NT2/D1 (cell line): Measurements from ENCODE around the gene MON2.

Source experiments
- SUZ12 ChIP-seq: IDR thresholded peaks from 2 replicates; pipeline ENCODE4 v1.6.1; 2011; ENCODE audit not compliant: insufficient read length, insufficient read depth; ENCODE audit errors: extremely low read depth
- YY1 ChIP-seq: IDR thresholded peaks from 2 replicates; pipeline ENCODE4 v1.6.1; 2011; ENCODE audit not compliant: insufficient read length, insufficient read depth
- ZNF274 ChIP-seq: IDR thresholded peaks from 2 replicates; pipeline ENCODE4 v1.6.1; 2011; ENCODE audit warnings: mild to moderate bottlenecking, low read depth, low read length

DNA sequence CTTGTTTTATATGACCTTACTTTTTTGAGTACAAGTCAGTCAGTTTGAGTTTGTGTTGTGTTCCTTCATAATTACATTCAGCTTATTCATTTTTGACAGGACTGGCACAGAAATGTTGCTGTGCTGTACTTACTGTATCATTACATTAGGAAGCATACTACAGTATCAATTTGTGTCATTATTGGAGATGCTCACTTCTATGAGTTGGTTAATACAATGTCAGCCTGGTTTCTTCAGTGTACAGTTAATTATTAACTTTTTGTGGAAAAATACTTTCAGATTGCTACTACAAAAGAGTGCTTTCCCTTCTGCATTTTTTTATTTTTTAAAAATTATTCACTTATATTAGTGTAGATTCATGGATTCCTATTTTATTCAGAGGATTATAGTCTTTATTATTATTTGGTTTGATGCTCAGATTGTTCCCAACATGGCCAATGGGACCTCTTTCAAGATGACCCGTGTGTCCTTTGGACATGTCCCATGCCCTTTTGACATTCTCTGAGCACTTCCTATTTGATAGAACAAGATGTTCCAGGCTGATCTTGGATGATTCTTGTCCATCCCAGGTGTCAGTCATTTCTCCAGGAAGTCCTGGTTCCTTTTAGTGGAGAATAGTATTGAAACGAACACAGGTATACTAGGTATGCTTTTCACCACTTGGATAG, 66.6 kb downstream of the MON2 start:
- TF ChIP-seq ZNF274 (no peak), SUZ12 (no peak), YY1 (no peak)
